Stimulated activated naive CD8-positive, alpha-beta T cell treated with anti-CD3 and anti-CD28 coated beads, Interleukin-15, amount 100 ng/mL, for 72 hours (primary cell): ENCODE measurements around the gene RDH14.

Experiments
- ATAC-seq: fragments of 150-1000 bp; cut with Tn5 transposase; 2 replicates; pipeline ENCODE4 v1.10.0; 2021; ENCODE audit warnings: mild to moderate bottlenecking, moderate library complexity
- DNase-seq, 2 donors: peaks; one replicate each; pipeline ENCODE4 v3.0.0; 2021 to 2022
- H3K27ac Mint-ChIP-seq, 2 donors: one replicate each; pipeline ENCODE4 v1.8.0; 2022; ENCODE audit warnings: mild to moderate bottlenecking in 2 of 2, mixed read lengths in 2 of 2, moderate library complexity in 2 of 2
- H3K27me3 Mint-ChIP-seq: one replicate; pipeline ENCODE4 v1.8.0; 2022; ENCODE audit warnings: mixed read lengths
- H3K4me1 Mint-ChIP-seq: one replicate; pipeline ENCODE4 v1.8.0; 2022; ENCODE audit warnings: mild to moderate bottlenecking, mixed read lengths
- H3K4me3 Mint-ChIP-seq, 2 donors: one replicate each; pipeline ENCODE4 v1.8.0; 2022; ENCODE audit warnings: mild to moderate bottlenecking in 2 of 2, mixed read lengths in 2 of 2, moderate library complexity in 1 of 2
- H3K9me3 Mint-ChIP-seq, 2 donors: one replicate each; pipeline ENCODE4 v1.8.0; 2022; ENCODE audit warnings: mixed read lengths in 2 of 2

Gene RDH14

DNA sequence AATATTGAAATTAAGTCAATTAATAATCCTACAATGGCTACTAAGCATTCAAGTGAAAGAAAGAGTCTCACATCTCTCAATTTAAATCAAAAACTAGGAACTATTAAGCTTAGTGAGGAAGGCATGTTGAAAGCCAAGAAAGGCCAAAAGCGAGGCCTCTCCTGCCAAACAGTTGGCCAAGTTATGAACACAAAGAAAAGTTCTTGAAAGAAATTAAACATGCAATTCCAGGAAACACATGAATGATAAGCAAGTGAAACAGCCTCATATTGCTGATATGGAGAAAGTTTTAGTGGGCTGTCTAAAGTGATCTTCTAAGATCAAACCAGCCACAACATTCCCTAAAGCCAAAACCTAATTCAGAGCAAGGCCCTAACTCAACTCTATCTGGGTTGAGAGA is 11.8 kb downstream of the RDH14 start:
- Mint-ChIP-seq H3K27ac (no peak overlapping the region), H3K4me1 (peaks cover 60% of the 10 kb centered on the region), H3K9me3 (no peaks in the 10 kb centered on the region), H3K4me3 (no peak overlapping the region), H3K27me3 (no peaks in the 10 kb centered on the region)
- ATAC-seq (no peak), DNase-seq (no peak)

DNA sequence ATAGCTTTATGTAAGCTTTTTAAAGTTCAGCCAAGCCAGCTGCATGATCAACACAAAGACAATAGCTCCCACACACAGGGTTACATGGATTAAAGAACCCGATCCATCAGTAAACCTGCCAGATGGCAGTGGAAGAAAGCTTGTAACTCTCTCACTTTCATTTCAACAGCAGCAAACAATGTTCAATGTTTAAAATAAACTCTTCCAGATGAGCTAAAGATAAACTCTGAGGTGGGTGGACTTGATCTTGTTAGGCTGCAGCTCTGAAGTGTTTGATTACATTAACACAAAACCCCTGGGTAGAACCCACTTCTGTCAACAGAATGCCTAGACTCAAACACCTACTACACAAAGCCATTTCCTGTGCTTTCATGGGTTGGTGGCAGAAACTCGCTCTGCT is 13.9 kb downstream of the RDH14 start:
- DNase-seq (no peak), ATAC-seq (peak; percentile 61)
- Mint-ChIP-seq H3K4me3 (peak overlapping the region; percentile 38 to 72), H3K4me1 (peaks cover 40% of the 10 kb centered on the region), H3K27me3 (no peaks in the 10 kb centered on the region), H3K27ac (peak overlapping the region; percentile 49 to 85), H3K9me3 (peaks cover 0 to 3% of the 10 kb centered on the region in 2 donors)

DNA sequence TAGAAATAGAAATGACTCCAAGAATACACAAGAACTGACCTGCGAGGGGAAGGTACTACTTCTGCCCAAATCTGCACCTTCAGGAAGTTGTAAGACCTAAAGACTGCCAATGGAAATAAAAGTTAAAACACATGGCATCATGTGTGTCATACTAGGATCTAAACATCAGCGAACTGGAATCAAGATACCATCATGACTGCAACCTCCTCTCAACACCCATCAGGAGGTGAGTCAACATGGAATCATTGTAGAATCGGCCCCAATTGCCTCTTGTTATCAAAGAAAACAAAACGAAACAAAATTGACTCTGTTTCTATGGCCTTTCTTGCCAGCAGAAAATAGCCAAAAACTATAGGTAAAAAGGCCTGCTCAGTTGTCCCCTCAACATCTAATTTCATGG is 15.1 kb downstream of the RDH14 start:
- ATAC-seq (no peak), DNase-seq (no peak)
- Mint-ChIP-seq H3K27me3 (no peaks in the 10 kb centered on the region), H3K9me3 (peaks cover 5 to 14% of the 10 kb centered on the region in 2 donors), H3K4me1 (peaks cover 39% of the 10 kb centered on the region), H3K4me3 (no peak overlapping the region), H3K27ac (no peak overlapping the region)

DNA sequence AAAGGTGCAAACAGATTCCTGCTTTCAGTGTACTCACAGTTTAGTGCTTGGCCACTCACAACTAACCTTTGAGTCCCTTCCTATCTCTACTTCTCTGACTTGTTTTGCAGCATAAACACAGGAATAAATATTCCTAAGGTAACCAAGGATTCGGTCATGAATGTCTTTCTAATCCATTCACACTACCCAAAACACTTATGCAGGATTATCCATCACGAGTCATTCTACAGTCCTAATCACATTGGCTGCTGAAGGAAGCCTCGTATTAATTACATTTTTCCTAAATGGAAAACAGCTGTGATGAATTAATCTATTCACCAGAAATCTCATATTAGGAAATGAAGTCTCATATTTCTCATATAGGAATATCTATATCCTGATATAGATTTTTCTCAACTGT is 16.3 kb downstream of the RDH14 start:
- Mint-ChIP-seq H3K27ac (no peak overlapping the region), H3K4me3 (no peak overlapping the region), H3K27me3 (no peaks in the 10 kb centered on the region), H3K4me1 (peaks cover 31% of the 10 kb centered on the region), H3K9me3 (peaks cover 5 to 14% of the 10 kb centered on the region in 2 donors)
- ATAC-seq (no peak), DNase-seq (no peak)

DNA sequence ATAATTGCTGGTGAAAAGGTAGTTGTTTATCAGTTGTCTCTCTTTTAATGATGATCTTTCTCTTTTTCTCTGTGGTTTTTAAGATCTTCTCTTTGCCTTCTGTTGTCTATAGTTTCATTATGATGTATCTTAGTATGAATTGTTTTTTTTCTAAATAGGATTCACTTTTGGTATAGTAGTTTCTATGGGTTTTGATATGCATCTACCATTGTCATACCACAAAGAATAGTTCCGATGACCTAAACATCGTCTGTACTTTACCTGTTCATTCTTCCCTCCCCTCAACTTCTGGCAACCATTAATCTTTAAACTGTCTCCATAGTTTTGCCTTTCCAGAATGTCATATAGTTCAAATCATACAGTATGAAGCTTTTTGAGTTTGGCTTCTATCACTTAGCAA is 19.6 kb downstream of the RDH14 start:
- peaks cover 10% of the 10 kb centered on the region for H3K4me1 Mint-ChIP-seq
- DNase-seq (no peak), ATAC-seq (no peak)
- H3K27me3 Mint-ChIP-seq = peaks cover 2% of the 10 kb centered on the region
- H3K4me3 Mint-ChIP-seq = no peak overlapping the region
- H3K27ac Mint-ChIP-seq = no peak overlapping the region
- H3K9me3 Mint-ChIP-seq = peaks cover 5 to 14% of the 10 kb centered on the region in 2 donors

DNA sequence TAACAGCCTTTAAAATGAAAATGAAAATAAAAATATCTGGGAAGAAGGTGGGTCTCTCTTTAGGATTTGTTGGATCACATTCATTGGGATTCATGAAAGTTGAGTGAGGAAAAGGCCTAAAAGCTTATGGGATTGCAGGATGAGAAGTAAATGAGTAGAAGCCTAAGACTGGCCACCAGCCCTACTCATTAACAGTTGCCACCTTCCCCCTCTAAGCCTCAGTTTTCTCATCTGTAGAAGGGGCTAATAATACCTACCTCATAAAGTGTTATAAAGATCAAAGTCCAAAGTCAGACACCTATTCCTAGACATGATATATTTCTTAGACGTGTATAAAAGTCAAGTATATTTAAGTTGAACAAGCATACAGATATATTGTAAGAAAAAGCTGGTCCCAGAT is 23.8 kb downstream of the RDH14 start:
- DNase-seq (no peak), ATAC-seq (no peak)
- Mint-ChIP-seq H3K9me3 (peaks cover 5 to 13% of the 10 kb centered on the region in 2 donors), H3K27me3 (peaks cover 9% of the 10 kb centered on the region), H3K4me1 (peaks cover 14% of the 10 kb centered on the region), H3K4me3 (no peak overlapping the region), H3K27ac (no peak overlapping the region)

DNA sequence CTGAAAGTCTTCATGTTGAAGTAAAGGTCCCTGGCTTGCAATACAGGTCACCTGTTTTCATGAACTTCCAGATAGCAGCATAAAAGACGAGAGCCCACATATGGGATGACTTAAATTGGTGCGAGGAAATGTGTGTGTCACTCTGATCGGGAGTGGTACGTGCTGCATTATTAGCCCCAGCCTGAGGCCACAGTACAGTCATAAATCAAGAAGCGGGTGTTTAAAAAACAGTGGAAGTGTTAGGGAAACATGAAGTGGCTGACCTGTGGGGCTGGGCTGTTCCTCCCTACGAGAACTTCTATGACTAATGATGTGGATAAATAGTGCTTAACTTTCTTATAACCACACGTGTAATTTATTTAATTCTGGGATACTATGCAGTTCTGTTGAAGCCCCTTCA is 24.4 kb downstream of the RDH14 start:
- Mint-ChIP-seq H3K9me3 (peaks cover 5 to 7% of the 10 kb centered on the region in 2 donors), H3K27me3 (peaks cover 9% of the 10 kb centered on the region), H3K4me1 (peaks cover 12% of the 10 kb centered on the region), H3K27ac (peak overlapping the region in 1 of 2 donors; percentile 63), H3K4me3 (no peak overlapping the region)
- ATAC-seq (no peak), DNase-seq (no peak)

DNA sequence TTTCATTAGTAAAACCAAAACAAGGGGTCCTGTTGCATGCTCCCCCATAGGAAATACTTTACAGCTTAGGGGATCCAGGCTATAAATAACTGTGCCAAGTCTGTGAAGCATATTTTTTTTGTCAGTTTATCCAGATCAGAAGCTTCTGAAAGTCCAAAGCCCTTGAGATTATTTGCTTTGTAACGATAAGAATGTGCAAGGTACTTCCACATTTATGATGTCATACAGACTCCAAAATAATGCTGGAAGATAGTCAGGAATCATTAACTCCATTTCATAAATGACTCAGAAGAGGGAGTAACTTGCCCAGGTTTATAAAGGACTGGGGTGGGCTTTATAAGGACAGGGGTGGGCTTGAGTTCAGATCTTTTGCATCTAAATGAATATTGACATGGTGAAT is 29.3 kb downstream of the RDH14 start:
- Mint-ChIP-seq H3K4me3 (no peak overlapping the region), H3K4me1 (peaks cover 7% of the 10 kb centered on the region), H3K27me3 (peaks cover 9% of the 10 kb centered on the region), H3K9me3 (no peaks in the 10 kb centered on the region), H3K27ac (no peak overlapping the region)
- ATAC-seq (no peak), DNase-seq (no peak)

DNA sequence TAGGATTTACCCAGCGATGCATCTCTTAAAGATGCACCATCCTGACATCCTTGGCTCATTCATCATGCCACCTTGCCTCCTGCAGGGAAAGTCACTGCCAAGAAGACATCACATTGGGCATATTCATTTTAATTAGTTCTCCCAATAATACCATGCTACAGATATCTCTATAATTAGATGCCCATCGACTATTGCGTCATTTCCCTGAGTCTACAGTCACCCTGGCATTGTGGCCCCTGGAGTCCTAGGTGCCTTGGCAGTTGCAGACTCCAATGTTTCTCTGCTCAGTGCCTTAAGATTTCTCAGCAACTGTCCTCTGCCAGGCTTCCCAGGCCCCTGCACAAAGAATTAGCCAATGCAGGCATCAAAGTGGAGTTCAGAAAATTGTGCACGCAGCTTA is 32.6 kb downstream of the RDH14 start:
- H3K4me3 Mint-ChIP-seq = no peak overlapping the region
- H3K9me3 Mint-ChIP-seq = no peaks in the 10 kb centered on the region
- ATAC-seq = no peak
- no peaks in the 10 kb centered on the region for H3K27me3 Mint-ChIP-seq
- no peak for DNase-seq
- H3K27ac Mint-ChIP-seq = no peak overlapping the region
- H3K4me1 Mint-ChIP-seq = no peaks in the 10 kb centered on the region

DNA sequence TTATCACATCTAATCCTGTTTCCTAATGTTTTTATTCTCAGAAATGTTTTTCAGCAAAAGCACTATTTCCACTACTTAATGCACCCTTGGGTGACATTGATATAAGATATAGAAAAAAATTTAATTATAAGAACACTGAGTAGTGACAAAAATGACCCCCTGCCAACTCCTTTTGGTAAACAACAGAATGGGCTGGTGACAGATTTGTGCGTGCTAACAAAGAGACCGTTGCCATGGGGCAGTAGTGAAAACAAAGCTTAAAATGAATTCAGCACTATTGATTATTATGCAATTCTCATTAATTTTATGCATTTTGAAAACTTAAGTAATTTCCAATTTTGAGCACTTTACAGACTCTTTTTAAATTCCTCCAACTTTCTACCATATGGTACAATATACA is 33.1 kb downstream of the RDH14 start:
- Mint-ChIP-seq H3K4me3 (no peak overlapping the region), H3K9me3 (no peaks in the 10 kb centered on the region), H3K27me3 (no peaks in the 10 kb centered on the region), H3K4me1 (no peaks in the 10 kb centered on the region), H3K27ac (no peak overlapping the region)
- ATAC-seq (no peak), DNase-seq (no peak)

DNA sequence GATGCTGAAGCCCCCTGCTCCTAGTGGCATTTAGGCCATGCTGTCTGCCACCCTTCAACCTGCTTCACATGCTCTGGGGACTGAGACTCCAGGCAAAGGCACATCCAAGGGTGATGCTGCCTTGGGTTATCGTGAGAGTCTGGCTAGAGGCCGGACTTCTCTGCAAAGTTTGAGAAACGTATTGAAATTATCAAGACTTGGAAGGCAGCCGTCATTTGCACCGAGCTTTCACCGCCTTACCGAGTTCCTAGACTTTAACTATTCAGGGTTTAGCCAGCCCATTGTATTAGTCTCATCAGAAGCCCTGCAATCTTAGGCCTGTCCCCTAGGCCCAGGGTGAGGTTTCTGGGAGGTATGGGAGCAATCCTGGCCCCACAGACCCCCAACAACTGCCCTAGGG is 34.0 kb downstream of the RDH14 start:
- DNase-seq (no peak), ATAC-seq (no peak)
- Mint-ChIP-seq H3K4me1 (no peaks in the 10 kb centered on the region), H3K27me3 (no peaks in the 10 kb centered on the region), H3K4me3 (no peak overlapping the region), H3K27ac (no peak overlapping the region), H3K9me3 (no peaks in the 10 kb centered on the region)

DNA sequence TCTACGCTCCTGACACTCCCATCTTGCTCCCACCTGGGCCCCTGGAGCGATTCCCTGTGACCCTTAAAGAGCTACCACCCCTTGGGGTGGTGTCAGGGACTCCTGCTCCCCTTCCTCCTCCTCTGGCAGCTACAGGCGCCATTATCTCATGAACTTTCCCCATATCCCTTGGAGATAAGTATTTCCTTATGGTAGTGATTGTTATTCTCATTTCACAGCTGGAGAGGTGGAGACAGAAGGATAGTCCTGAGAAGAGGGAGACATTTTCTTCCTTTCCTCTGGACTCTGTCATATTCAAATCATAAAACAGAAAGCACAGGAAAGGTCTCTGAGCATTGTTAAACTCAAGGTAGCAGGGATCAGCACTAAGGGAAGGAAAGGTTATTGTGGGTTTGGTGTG is 34.6 kb downstream of the RDH14 start:
- Mint-ChIP-seq H3K9me3 (no peaks in the 10 kb centered on the region), H3K27me3 (no peaks in the 10 kb centered on the region), H3K4me1 (no peaks in the 10 kb centered on the region), H3K27ac (no peak overlapping the region), H3K4me3 (no peak overlapping the region)
- DNase-seq (no peak), ATAC-seq (no peak)

DNA sequence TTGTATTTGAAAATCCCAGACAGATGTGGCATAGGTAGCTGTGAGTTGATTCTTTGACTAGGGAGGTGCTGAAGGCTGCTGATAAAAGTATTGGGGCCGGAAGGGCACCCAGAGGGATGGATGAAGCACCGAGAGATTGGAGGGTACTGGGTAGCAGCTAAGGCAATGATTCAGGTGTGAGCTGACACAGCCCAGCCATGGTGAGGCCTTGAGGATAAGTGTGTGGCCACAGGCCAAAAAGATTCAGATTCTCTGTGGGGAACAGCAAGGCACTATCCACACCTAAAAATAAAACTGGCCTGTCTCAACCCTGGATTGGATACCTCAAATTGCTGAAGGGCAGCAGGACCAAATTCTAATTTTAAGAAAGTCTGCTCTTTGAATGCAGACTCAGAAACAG is 35.2 kb downstream of the RDH14 start:
- ATAC-seq (no peak), DNase-seq (no peak)
- Mint-ChIP-seq H3K4me3 (no peak overlapping the region), H3K4me1 (no peaks in the 10 kb centered on the region), H3K27ac (no peak overlapping the region), H3K27me3 (no peaks in the 10 kb centered on the region), H3K9me3 (no peaks in the 10 kb centered on the region)

DNA sequence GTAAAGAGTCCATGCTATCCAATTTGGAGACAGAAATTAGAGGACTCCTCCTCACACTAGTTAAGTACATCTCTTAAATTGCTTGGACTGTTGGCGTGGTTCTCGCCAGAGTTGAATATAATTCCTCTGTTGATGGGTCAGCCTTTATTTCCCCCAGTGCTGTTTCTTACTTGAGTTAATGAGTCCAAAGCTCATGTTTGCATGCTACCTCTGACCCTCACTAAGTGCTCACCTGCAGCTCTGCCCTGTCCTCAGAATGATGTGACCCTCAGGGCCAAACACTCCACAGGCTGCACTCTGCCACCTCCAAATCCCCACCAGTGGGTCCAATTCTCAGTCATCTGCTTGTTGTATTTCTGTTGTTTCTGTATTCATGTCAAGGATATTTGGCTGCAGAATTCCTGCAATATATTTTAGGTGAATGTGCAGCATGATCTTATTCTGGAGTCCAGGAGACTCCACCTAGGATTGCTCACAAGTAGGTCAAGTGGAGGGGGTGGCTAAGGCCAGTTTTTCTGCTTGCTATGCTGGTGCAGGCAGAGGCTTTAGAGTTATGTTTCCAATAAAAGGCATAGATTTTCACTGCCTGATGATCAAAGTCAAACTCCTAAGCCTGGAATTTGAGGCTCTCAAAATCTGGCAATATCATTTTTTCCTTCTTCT is 37.8 kb downstream of the RDH14 start:
- Mint-ChIP-seq H3K4me3 (no peak overlapping the region), H3K27ac (no peak overlapping the region), H3K4me1 (no peaks in the 10 kb centered on the region), H3K27me3 (peaks cover 10% of the 10 kb centered on the region), H3K9me3 (no peaks in the 10 kb centered on the region)
- no peak for ATAC-seq
- DNase-seq = no peak

DNA sequence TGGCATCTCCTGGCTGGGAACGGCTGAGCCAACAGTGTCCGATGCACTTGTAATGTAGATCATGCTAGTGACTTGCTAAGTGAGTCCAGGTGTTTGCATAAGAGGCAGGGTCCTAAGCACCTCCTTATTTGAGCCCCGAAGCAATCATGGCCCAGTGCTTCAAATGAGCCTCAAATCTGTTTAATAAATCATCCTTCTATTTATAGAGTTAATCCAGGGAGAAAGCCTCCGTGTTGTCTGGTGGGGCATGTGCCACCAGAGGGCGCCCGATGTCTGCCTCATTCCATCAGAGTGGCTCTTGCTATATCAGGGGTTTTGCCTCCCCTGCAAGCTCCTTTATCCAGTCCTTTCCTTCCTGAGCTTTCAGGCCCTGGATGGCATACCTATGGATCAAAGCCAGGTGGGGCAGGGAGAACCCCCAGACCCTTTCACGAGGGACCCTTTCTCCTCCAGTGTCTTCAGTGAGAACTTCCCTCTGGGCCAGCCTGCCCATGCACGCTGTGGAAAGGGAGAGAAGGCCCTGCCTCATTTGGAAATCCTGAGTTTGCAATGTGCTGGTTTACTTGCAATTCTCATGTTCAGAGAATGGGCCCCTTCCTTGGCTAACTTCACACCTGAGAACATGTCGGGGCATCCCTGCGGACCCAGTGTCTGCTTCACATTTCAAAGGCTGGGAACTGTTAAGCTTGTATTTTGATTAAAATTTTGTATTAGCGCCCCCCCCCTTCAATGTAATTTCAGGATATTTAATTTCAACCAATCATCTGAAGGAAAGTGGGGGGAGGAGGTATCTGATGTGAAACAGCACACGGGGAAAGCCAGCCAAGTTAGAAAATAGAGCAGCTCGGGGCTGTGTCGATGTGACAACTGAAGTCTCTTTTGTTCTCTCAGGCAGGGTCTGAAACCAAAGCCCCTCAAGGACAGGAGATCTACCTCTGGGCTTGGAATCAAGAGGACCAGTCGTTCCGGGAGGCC is 39.7 kb downstream of the RDH14 start:
- Mint-ChIP-seq H3K4me1 (no peaks in the 10 kb centered on the region), H3K27me3 (peaks cover 28% of the 10 kb centered on the region), H3K27ac (no peak overlapping the region), H3K9me3 (no peaks in the 10 kb centered on the region), H3K4me3 (no peak overlapping the region)
- DNase-seq (peak; percentile 50 to 67), ATAC-seq (peak; percentile 76)

DNA sequence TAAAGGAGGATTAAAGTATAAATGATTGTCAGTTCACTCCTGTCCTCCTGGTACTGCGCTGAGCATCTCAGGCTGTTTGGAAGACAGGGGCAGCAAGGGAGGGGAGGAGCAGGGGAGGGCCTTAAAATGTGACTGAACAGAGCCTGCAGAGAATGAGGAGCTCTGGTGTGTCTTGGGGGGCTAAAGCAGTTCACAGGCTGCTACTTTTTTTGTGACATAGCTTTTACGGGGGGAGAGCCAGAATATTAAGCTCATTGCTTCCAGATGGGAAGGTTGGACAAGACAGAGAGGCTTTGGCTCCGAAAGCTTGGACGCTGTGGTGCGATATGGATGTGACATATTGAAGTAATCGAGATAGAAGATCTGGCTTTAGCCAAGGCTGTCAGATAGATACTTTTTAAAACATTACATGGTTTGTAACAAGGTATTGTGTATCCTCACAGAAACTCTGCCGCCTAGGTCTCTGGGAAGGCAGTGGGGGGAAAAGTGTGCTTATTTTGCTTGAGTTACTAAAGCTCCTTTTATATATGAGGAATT is 40.5 kb downstream of the RDH14 start:
- no peaks in the 10 kb centered on the region for H3K4me1 Mint-ChIP-seq
- DNase-seq (no peak), ATAC-seq (no peak)
- no peak overlapping the region for H3K27ac Mint-ChIP-seq
- peaks cover 35% of the 10 kb centered on the region for H3K27me3 Mint-ChIP-seq
- H3K4me3 Mint-ChIP-seq = no peak overlapping the region
- no peaks in the 10 kb centered on the region for H3K9me3 Mint-ChIP-seq
